22Rv1 (cell line): ENCODE measurements around the gene NEK8.

Source experiments
- CTCF ChIP-seq: fragments of 450-650 bp; IDR thresholded peaks from 2 replicates; pipeline ENCODE4 v1.5.1; 2017; ENCODE audit warnings: mild to moderate bottlenecking
- ZFX ChIP-seq: fragments of 450-650 bp; IDR thresholded peaks from 2 replicates; pipeline ENCODE4 v1.6.1; 2017; ENCODE audit warnings: antibody characterized with exemption, borderline replicate concordance

GRCh38 chr17:28716740-28717577 lies 11.6 kb upstream of the NEK8 start:
- no peak for TF ChIP-seq CTCF
- TF ChIP-seq ZFX = no peak
